Loucy (cell line): ENCODE measurements around the gene SLC2A5.

ENCODE experiments used
- H2AFZ ChIP-seq: fragments of 200-600 bp; sonication (generic); 2 replicates; pipeline ENCODE4 v1.6.0; 2016; ENCODE audit warnings: antibody characterized with exemption, mild to moderate bottlenecking, low read length, moderate library complexity
- H3F3A ChIP-seq: fragments of 200-600 bp; 2 replicates; pipeline ENCODE4 v1.6.0; 2016; ENCODE audit warnings: antibody characterized with exemption, low read depth, mild to moderate bottlenecking
- H3K27me3 ChIP-seq: fragments of 200-600 bp; sonication (generic); 2 replicates; pipeline ENCODE4 v1.6.1; 2014; ENCODE audit warnings: low read length, mild to moderate bottlenecking; ENCODE audit not compliant: insufficient read depth, poor library complexity, severe bottlenecking
- H3K36me3 ChIP-seq: fragments of 200-600 bp; sonication (generic); 2 replicates; pipeline ENCODE4 v1.6.1; 2016; ENCODE audit warnings: low read length; ENCODE audit not compliant: insufficient read depth
- H3K4me1 ChIP-seq: fragments of 200-600 bp; sonication (generic); 2 replicates; pipeline ENCODE4 v1.5.1; 2014; ENCODE audit warnings: low read length, mild to moderate bottlenecking; ENCODE audit not compliant: insufficient read depth, poor library complexity, severe bottlenecking
- H3K4me2 ChIP-seq: fragments of 200-600 bp; sonication (generic); 2 replicates; pipeline ENCODE4 v1.6.0; 2014; ENCODE audit warnings: antibody characterized with exemption, low read length, low read depth, mild to moderate bottlenecking; ENCODE audit not compliant: poor library complexity, severe bottlenecking
- H3K4me3 ChIP-seq: fragments of 200-600 bp; sonication (generic); 2 replicates; pipeline ENCODE4 v1.5.1; 2014; ENCODE audit warnings: low read length, mild to moderate bottlenecking, mixed read lengths; ENCODE audit not compliant: poor library complexity, severe bottlenecking
- H3K79me2 ChIP-seq: fragments of 200-600 bp; sonication (generic); 2 replicates; pipeline ENCODE4 v1.6.1; 2014; ENCODE audit warnings: low read length; ENCODE audit not compliant: insufficient read depth
- H3K9ac ChIP-seq: fragments of 200-600 bp; sonication (generic); 2 replicates; pipeline ENCODE4 v1.6.0; 2014; ENCODE audit warnings: mild to moderate bottlenecking, low read depth, low read length, moderate library complexity; ENCODE audit not compliant: poor library complexity, severe bottlenecking
- H3K9me2 ChIP-seq: fragments of 200-600 bp; sonication (generic); replicated peaks from 2 replicates; pipeline ENCODE4 v1.6.1; 2016; ENCODE audit warnings: low read depth, low read length, mixed read lengths
- H3K9me3 ChIP-seq: fragments of 200-600 bp; sonication (generic); 2 replicates; pipeline ENCODE4 v1.6.1; 2014; ENCODE audit warnings: mild to moderate bottlenecking, antibody characterized with exemption, low read length, low read depth; ENCODE audit not compliant: insufficient read depth
- H4K20me1 ChIP-seq: fragments of 200-600 bp; sonication (generic); 2 replicates; pipeline ENCODE4 v1.6.0; 2014; ENCODE audit warnings: antibody characterized with exemption, low read length, mild to moderate bottlenecking; ENCODE audit not compliant: insufficient read depth, poor library complexity, severe bottlenecking
- EZH2phosphoT487 ChIP-seq: fragments of 200-600 bp; IDR thresholded peaks from 2 replicates; pipeline ENCODE4 v1.6.1; 2018; ENCODE audit warnings: antibody characterized with exemption, mild to moderate bottlenecking, moderate library complexity, borderline replicate concordance
- TF ChIP-seq, protein P1 (sequence below): fragments of 200-600 bp; sonication (generic); conservative IDR thresholded peaks from 2 replicates; pipeline ENCODE4 v1.5.1; 2014; ENCODE audit warnings: mild to moderate bottlenecking, antibody characterized with exemption, low read length

Gene SLC2A5

DNA sequence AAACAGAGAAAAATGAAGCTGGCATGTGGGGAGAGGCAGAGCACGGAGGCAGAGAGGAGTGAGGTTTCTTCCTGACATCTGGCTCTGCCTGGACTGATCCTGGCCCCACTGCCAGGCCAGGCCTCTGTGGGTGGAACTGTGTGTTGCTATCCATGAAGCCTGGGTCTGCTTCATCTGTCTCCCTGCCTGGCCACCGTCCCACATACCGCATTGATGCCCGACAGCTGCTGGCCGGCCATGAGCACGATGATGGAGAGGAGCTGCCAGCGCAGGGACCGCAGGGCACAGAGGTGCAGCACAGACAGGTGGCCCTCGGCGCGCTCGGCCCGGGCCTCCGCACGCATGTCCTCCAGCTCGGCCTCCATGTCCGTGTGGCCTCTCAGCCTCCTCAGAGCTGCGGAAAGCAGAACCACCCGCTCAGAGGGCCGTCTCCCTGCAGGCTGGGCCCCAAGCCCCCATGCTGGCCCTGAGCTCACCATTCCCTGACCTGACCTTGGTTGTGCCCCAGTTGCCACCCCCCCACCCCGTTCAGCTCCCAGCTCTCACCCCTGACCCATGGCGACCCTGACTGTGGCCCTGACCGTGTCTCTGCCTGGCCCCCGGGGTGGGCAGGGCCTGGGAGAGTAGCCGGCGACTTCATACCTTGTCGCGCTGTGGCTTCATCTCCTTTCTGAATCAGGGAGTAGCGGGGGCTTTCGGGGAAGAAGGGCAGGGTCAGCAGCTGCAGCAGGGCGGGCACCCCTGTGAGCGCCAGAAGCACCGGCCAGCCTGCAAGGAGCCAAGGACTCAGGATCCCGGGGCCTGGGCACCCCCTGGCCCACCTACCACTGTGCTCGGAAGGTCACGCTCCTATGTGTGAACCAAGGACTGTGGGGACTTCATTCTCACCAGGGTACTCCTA is 54.7 kb downstream of the SLC2A5 start:
- Histone ChIP-seq H3K4me1 (no peaks in the 10 kb centered on the region), H3K27me3 (no peaks in the 10 kb centered on the region), H3K79me2 (no peaks in the 10 kb centered on the region), H3K9me2 (no peaks in the 10 kb centered on the region), H3K4me2 (no peak overlapping the region), H3F3A (no peaks in the 10 kb centered on the region), H2AFZ (no peak overlapping the region), H3K4me3 (no peak overlapping the region), H3K36me3 (no peaks in the 10 kb centered on the region), H3K9ac (no peak overlapping the region), H4K20me1 (no peaks in the 10 kb centered on the region), H3K9me3 (no peaks in the 10 kb centered on the region)
- TF ChIP-seq, protein P1, sequence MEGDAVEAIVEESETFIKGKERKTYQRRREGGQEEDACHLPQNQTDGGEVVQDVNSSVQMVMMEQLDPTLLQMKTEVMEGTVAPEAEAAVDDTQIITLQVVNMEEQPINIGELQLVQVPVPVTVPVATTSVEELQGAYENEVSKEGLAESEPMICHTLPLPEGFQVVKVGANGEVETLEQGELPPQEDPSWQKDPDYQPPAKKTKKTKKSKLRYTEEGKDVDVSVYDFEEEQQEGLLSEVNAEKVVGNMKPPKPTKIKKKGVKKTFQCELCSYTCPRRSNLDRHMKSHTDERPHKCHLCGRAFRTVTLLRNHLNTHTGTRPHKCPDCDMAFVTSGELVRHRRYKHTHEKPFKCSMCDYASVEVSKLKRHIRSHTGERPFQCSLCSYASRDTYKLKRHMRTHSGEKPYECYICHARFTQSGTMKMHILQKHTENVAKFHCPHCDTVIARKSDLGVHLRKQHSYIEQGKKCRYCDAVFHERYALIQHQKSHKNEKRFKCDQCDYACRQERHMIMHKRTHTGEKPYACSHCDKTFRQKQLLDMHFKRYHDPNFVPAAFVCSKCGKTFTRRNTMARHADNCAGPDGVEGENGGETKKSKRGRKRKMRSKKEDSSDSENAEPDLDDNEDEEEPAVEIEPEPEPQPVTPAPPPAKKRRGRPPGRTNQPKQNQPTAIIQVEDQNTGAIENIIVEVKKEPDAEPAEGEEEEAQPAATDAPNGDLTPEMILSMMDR = no peak
- TF ChIP-seq EZH2phosphoT487 = no peak

DNA sequence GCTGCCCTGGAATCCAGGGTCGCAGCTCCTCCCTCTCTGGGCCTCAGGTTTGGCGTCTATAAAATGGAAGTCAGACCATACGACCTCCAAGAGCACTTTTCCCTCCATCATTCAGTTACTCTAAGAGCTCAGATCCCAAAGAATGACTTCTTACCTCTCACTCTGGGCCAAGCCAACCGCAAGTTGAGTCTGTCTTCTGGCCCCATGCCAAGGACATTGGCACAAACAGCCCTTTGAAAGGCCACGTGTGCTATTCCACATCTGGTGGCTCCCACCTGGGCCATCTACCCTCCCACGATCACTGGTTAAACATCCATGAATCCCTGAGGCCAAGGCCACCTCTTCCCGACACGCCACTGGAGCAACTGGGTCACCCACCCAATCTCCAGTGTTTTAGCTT is 55.6 kb downstream of the SLC2A5 start:
- H3K36me3 ChIP-seq = no peaks in the 10 kb centered on the region
- H3K27me3 ChIP-seq = no peaks in the 10 kb centered on the region
- no peak overlapping the region for H3K4me2 ChIP-seq
- H4K20me1 ChIP-seq = no peaks in the 10 kb centered on the region
- no peaks in the 10 kb centered on the region for H3K4me1 ChIP-seq
- no peaks in the 10 kb centered on the region for H3F3A ChIP-seq
- no peak overlapping the region for H3K4me3 ChIP-seq
- no peaks in the 10 kb centered on the region for H3K9me2 ChIP-seq
- no peak overlapping the region for H3K9ac ChIP-seq
- H2AFZ ChIP-seq = no peak overlapping the region
- H3K9me3 ChIP-seq = no peaks in the 10 kb centered on the region
- no peaks in the 10 kb centered on the region for H3K79me2 ChIP-seq
- TF ChIP-seq EZH2phosphoT487 = no peak
- TF ChIP-seq, protein P1 = no peak

DNA sequence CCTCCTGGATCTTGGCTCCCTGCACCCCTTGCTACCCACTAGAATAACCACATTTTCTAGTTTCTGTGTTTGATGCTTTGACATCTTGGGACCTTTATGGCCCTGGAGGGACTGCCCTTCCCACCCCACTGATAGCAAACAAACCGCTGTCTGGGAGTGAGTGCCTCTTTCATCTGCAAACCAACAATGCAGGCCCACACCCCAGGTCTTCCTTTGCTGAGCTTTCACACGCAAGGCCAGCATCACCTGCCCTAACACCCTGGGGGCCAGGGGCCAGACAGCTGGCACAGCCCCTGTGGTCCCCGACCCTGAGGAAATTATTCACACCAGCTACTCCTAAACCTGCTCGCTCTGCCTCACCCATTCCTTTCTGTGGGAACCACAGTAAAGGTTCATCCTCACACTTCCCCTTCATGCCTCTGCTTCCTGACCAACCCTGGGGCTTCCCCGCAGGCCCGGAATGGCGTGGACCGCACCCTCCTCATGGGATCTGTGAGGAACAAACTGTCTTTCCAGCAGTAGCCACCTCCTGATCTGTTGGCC is 58.6 kb downstream of the SLC2A5 start:
- no peaks in the 10 kb centered on the region for H3K9me3 ChIP-seq
- H3F3A ChIP-seq = no peaks in the 10 kb centered on the region
- TF ChIP-seq EZH2phosphoT487 = no peak
- TF ChIP-seq, protein P1 = no peak
- H4K20me1 ChIP-seq = no peaks in the 10 kb centered on the region
- H3K79me2 ChIP-seq = no peaks in the 10 kb centered on the region
- H3K4me3 ChIP-seq = no peak overlapping the region
- no peaks in the 10 kb centered on the region for H3K9me2 ChIP-seq
- H3K4me1 ChIP-seq = no peaks in the 10 kb centered on the region
- no peak overlapping the region for H2AFZ ChIP-seq
- no peak overlapping the region for H3K4me2 ChIP-seq
- no peaks in the 10 kb centered on the region for H3K27me3 ChIP-seq
- H3K9ac ChIP-seq = no peak overlapping the region
- H3K36me3 ChIP-seq = no peaks in the 10 kb centered on the region
